Fibroblast of villous mesenchyme (primary cell): ENCODE data around the gene STK40. TPM values are rescaled to one million over a fixed set of nuclear protein-coding genes. Genes with fewer than 3 reads are reported as not detected.

ENCODE experiments used
- DNase-seq: peaks from one replicate; pipeline ENCODE4 v3.0.0-alpha.2; 2010; ENCODE audit warnings: low read depth
- H3K4me3 ChIP-seq: 2 replicates; pipeline ENCODE4 v1.5.1; 2011; ENCODE audit warnings: low read depth, mild to moderate bottlenecking, low read length
- total RNA-seq: library from RNA; depleted of rRNA; stranded (reverse); fragments of >200 nt; gene quantifications from 2 replicates; pipeline ENCODE4 v1.2.3, GENCODE V29; 2012
- TF ChIP-seq, protein P1 (sequence below): IDR thresholded peaks from 2 replicates; pipeline ENCODE4 v1.5.1; 2012; ENCODE audit warnings: low read depth, mild to moderate bottlenecking, low read length; ENCODE audit not compliant: insufficient read depth

Gene STK40
- total RNA-seq, 1 donor, result 24.6 TPM

DNA sequence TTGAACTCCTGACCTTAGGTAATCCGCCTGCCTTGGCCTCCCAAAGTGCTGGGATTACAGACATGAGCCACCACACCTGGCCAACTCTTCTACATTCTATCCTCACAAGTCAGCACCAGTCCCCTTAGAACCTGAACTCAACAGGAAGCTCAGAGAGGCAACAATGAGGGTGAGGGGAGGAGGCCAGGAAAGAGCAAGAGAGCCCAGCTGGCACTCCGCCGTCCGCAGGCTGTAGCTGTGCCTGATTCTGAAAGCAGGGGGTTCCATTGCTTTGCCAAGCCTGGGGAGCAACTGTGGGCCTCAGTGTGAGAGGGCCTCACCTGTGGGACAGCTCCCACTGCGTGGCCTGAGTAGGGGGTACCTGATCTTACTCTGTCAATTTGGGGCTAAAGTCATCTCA is 18.7 kb downstream of the STK40 start:
- DNase-seq, result no peak
- H3K4me3 ChIP-seq, result no peak overlapping the region
- TF ChIP-seq, protein P1, sequence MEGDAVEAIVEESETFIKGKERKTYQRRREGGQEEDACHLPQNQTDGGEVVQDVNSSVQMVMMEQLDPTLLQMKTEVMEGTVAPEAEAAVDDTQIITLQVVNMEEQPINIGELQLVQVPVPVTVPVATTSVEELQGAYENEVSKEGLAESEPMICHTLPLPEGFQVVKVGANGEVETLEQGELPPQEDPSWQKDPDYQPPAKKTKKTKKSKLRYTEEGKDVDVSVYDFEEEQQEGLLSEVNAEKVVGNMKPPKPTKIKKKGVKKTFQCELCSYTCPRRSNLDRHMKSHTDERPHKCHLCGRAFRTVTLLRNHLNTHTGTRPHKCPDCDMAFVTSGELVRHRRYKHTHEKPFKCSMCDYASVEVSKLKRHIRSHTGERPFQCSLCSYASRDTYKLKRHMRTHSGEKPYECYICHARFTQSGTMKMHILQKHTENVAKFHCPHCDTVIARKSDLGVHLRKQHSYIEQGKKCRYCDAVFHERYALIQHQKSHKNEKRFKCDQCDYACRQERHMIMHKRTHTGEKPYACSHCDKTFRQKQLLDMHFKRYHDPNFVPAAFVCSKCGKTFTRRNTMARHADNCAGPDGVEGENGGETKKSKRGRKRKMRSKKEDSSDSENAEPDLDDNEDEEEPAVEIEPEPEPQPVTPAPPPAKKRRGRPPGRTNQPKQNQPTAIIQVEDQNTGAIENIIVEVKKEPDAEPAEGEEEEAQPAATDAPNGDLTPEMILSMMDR, result no peak

DNA sequence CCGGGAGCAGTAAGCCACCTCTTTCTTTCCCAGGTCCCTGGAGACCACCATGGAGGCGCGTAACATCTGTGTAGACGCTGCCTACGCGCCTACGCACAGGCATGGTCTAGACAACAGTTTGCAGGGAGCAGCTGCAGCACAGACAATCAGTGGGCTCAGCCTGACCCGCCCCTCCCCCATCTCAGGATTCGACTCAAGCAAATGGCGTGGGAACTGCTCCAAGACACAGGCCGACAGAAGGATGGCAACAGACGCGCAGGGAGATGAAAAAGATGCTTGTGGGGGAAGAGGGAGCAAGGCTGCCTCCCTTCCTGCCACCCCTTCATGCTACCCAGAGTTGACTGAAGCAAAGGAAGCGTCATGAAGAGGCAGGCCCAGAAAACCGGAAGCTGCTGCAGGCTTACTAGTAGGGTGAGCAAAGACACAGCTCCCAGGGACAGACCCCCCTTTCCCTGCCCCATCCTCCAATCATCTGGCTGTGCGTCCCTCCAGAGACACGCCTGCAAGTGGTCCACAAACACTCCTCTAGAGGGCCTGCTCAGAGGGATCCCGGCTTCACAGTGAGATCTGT is 19.5 kb downstream of the STK40 start:
- TF ChIP-seq, protein P1, result peak; percentile 8
- DNase-seq, result peak; percentile 76
- no peak overlapping the region for H3K4me3 ChIP-seq

DNA sequence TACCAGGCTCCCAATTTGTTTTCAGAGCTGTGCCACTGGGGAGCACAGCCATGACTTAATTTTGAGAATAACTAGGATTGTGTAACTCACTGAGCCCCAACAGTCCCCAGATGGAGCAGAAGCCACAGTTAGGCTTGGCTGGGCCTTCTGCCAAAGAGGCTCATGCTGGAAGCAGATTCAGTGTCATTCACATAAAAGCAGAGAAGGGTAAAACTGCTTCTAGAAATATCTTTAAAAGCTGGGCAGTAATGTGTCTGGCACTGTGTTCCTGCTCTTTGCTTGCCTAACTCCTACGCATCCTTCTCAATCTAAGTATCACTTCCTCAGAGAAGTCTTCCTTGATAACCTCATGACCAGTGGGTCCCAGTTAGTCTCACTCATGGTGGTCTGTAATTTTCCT is 20.3 kb downstream of the STK40 start:
- H3K4me3 ChIP-seq, result no peak overlapping the region
- TF ChIP-seq, protein P1, result no peak
- peak; percentile 92 for DNase-seq

DNA sequence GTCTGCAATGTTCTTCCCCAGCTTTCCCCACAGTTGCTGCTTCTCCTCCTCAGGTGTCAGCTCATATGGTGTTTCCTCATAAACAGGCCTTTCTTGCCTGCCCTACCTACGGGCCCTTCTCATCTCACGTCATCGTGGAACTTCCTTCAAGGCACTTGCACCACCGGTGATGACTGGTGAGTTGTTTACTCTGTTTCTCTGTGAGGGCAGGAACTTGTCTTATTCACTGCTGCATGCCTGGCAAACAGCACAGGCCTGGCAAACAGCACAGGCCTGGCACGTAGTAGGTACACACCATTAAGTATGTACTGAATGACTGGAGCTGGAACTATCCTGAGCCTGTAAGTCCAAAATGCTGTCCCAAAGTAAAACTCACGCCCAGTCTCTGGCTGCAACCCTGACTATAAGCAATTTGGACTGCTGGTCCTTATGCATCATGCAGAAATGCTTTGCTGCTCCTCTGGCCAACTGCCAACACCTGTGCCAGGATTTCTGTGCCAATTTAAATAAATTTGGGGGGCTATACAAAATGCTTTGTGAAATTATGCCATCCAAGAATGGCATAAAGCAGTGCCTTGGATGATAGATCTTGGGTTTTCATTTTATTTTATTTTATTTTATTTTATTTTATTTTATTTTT is 25.7 kb downstream of the STK40 start:
- TF ChIP-seq, protein P1, result no peak
- H3K4me3 ChIP-seq, result no peak overlapping the region
- no peak for DNase-seq

DNA sequence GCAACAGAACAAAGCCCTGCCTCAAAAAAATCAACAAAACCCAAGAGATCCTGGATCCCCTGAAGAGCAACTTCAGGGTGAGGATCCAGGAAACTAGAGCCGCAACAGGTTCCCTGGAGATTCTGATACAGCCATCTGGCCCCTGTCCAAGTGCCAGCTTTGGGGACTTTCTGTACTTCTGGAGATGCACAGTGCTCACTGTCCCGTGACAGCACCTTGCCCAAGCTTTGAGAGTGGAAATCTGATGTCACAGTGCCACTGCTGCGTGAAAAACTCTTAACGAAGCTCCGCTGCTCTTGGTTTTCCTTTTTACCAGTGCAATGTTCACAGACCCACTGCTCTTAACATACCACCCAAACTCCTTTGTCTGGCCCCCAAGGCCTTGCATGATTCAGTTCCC is 26.3 kb downstream of the STK40 start:
- TF ChIP-seq, protein P1, result no peak
- DNase-seq, result no peak
- H3K4me3 ChIP-seq, result no peak overlapping the region

DNA sequence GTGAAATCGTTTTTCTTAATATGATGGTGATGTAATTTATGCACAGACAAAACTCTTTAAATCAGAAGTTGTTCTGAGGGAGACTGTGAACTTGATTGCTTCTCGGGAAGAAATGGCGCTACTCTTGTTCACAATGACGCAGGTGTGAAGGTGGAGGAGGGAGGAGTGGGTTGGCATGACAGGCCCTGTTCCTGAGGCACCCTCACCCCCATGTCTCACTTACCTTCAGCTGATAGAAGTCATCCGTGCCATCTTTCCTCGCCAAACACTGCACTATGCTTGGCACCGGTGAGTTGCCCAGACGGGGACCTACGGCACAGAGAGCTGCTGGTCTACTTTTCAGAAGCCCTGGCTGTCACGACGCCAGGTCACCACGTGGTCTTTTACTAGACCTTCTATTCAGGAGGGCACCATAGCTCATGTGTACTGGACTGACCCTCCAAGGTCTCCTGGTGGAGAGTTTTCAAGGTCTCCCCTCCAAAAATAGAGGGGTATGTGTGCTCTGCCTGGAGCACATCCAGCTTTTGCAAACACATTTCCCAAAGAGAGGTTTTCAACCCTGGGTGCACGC is 27.1 kb downstream of the STK40 start:
- no peak overlapping the region for H3K4me3 ChIP-seq
- DNase-seq, result no peak
- TF ChIP-seq, protein P1, result no peak
